ENCODE results near the gene FSTL5. TPM values are rescaled to one million over a fixed set of nuclear protein-coding genes. Genes with fewer than 3 reads are reported as not detected.

Gene FSTL5
- total and polyA plus RNA-seq, 9 donors: 1.2 to 12.3 (median 2.8) TPM

- no peaks in the 10 kb centered on the region for H3K36me3 ChIP-seq (ENCODE audit: control insufficient read depth, insufficient read depth, low read length)
- no peaks in the 10 kb centered on the region for H3K9me3 ChIP-seq (replicated peaks; ENCODE audit: control insufficient read depth, low read depth, low read length)
- peak; percentile 43 for DNase-seq
- no CpG with 5 or more reads among the region's 1 CpG for WGBS (ENCODE audit: insufficient coverage)
- H3K27ac ChIP-seq (ENCODE audit: low read length): no peak overlapping the region
- H3K27me3 ChIP-seq (ENCODE audit: control insufficient read depth, insufficient read depth, low read length): no peaks in the 10 kb centered on the region
- no peaks in the 10 kb centered on the region for H3K4me1 ChIP-seq (ENCODE audit: control insufficient read depth, insufficient read depth, low read length)
- no peak overlapping the region for H3K4me3 ChIP-seq (ENCODE audit: low read length)
Measured at GRCh38 chr4:161564230-161564834, 599.5 kb downstream of the FSTL5 start.

- no peaks in the 10 kb centered on the region for H3K27me3 ChIP-seq (ENCODE audit: control insufficient read depth, insufficient read depth, low read length)
- no peaks in the 10 kb centered on the region for H3K9me3 ChIP-seq (replicated peaks; ENCODE audit: control insufficient read depth, low read depth, low read length)
- no peak overlapping the region for H3K27ac ChIP-seq (ENCODE audit: low read length)
- no peaks in the 10 kb centered on the region for H3K36me3 ChIP-seq (ENCODE audit: control insufficient read depth, insufficient read depth, low read length)
- WGBS (ENCODE audit: insufficient coverage): no CpG with 5 or more reads among the region's 5 CpGs
- DNase-seq: no peak
- H3K4me3 ChIP-seq (ENCODE audit: low read length): no peak overlapping the region
- H3K4me1 ChIP-seq (ENCODE audit: control insufficient read depth, insufficient read depth, low read length): no peaks in the 10 kb centered on the region
Measured at GRCh38 chr4:161555689-161556660, 607.8 kb downstream of the FSTL5 start.

DNA sequence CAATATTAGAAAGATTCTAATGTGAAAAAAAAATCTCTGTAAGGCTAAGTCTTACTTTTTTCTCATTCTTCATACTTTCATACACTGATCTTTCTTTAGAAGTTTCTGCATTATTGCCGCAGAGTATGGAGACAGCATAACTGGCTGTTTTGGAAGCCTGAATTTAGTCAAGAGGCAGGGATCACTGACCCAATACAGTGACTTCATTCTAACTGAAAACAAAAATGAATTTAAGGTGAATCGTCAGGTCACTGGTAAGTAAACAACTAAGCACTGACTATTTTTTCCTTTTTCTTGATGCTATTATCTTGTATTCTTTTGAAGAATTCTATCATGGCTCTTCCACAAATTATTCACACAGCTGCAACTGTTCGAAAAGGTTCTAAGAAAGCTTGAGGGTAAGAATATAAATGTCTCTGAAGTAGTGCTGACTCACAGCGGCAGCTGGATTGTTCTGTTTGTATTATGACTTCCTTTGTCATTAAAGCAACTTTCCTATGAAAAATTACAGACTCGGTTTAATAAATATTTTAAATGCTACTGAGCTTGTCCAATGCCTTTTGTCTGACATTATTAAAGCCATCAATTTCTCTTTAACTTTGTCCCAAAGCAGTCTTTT lies 609.3 kb downstream of the FSTL5 start:
- no peak overlapping the region for H3K27ac ChIP-seq (ENCODE audit: low read length)
- no CpG with 5 or more reads among the region's 5 CpGs for WGBS (ENCODE audit: insufficient coverage)
- no peaks in the 10 kb centered on the region for H3K36me3 ChIP-seq (ENCODE audit: control insufficient read depth, insufficient read depth, low read length)
- H3K4me1 ChIP-seq (ENCODE audit: control insufficient read depth, insufficient read depth, low read length): no peaks in the 10 kb centered on the region
- DNase-seq: peak; percentile 16
- no peaks in the 10 kb centered on the region for H3K9me3 ChIP-seq (replicated peaks; ENCODE audit: control insufficient read depth, low read depth, low read length)
- H3K27me3 ChIP-seq (ENCODE audit: control insufficient read depth, insufficient read depth, low read length): no peaks in the 10 kb centered on the region
- H3K4me3 ChIP-seq (ENCODE audit: low read length): no peak overlapping the region

GRCh38 chr4:161546902-161547301 lies 616.9 kb downstream of the FSTL5 start:
- H3K4me3 ChIP-seq (ENCODE audit: low read length): no peak overlapping the region
- H3K27ac ChIP-seq (ENCODE audit: low read length): no peak overlapping the region
- no peaks in the 10 kb centered on the region for H3K9me3 ChIP-seq (replicated peaks; ENCODE audit: control insufficient read depth, low read depth, low read length)
- no CpG with 5 or more reads among the region's 5 CpGs for WGBS (ENCODE audit: insufficient coverage)
- no peak for DNase-seq
- no peaks in the 10 kb centered on the region for H3K27me3 ChIP-seq (ENCODE audit: control insufficient read depth, insufficient read depth, low read length)
- no peaks in the 10 kb centered on the region for H3K36me3 ChIP-seq (ENCODE audit: control insufficient read depth, insufficient read depth, low read length)
- no peaks in the 10 kb centered on the region for H3K4me1 ChIP-seq (ENCODE audit: control insufficient read depth, insufficient read depth, low read length)

DNA sequence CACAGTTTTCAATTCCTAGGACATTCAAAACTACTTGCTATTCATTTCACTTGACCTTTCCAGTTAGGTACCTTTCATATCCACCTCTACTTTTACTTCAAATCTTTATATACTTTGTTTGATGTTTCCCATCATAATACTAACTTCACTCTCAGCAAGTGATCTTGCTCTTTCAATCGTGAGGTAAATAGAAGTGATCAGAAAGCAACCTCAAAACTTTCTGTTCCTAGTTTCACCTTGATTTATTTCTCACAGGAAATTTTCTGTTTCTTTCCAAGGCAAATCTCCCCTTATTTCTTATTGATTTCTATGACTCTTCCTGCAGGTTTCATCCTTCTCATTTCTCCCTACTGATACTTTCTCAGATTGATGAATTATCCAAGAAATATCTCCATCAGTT lies 623.5 kb downstream of the FSTL5 start:
- H3K4me3 ChIP-seq (ENCODE audit: low read length): no peak overlapping the region
- no peak overlapping the region for H3K27ac ChIP-seq (ENCODE audit: low read length)
- DNase-seq: no peak
- H3K9me3 ChIP-seq (replicated peaks; ENCODE audit: control insufficient read depth, low read depth, low read length): no peaks in the 10 kb centered on the region
- H3K27me3 ChIP-seq (ENCODE audit: control insufficient read depth, insufficient read depth, low read length): no peaks in the 10 kb centered on the region
- no peaks in the 10 kb centered on the region for H3K36me3 ChIP-seq (ENCODE audit: control insufficient read depth, insufficient read depth, low read length)
- no peaks in the 10 kb centered on the region for H3K4me1 ChIP-seq (ENCODE audit: control insufficient read depth, insufficient read depth, low read length)
- WGBS (ENCODE audit: insufficient coverage): no CpG with 5 or more reads among the region's 1 CpG

DNA sequence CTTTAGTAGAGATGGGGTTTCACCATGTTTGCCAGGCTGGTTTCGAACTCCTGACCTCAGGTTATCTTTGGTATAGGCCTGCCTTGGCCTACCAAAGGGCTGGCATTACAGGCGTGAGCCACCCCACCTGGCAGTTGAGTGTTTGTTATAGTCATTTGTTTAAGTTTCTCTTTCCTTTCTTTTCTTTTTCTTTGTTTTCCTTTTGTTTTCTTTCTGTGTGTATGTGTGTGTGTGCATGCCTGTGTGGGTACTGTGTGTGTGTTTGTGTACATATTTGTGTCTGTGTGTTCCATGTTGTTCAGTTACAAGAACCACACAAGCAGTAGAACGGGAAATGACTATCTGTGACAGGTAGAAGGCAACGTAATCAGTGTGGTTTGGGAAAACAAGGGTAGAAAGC lies 624.9 kb downstream of the FSTL5 start:
- no peak overlapping the region for H3K4me3 ChIP-seq (ENCODE audit: low read length)
- WGBS (ENCODE audit: insufficient coverage): 87% methylated on average over 2 of the region's 4 CpGs
- H3K4me1 ChIP-seq (ENCODE audit: control insufficient read depth, insufficient read depth, low read length): no peaks in the 10 kb centered on the region
- no peaks in the 10 kb centered on the region for H3K27me3 ChIP-seq (ENCODE audit: control insufficient read depth, insufficient read depth, low read length)
- DNase-seq: no peak
- H3K27ac ChIP-seq (ENCODE audit: low read length): no peak overlapping the region
- H3K9me3 ChIP-seq (replicated peaks; ENCODE audit: control insufficient read depth, low read depth, low read length): no peaks in the 10 kb centered on the region
- H3K36me3 ChIP-seq (ENCODE audit: control insufficient read depth, insufficient read depth, low read length): no peaks in the 10 kb centered on the region

DNA sequence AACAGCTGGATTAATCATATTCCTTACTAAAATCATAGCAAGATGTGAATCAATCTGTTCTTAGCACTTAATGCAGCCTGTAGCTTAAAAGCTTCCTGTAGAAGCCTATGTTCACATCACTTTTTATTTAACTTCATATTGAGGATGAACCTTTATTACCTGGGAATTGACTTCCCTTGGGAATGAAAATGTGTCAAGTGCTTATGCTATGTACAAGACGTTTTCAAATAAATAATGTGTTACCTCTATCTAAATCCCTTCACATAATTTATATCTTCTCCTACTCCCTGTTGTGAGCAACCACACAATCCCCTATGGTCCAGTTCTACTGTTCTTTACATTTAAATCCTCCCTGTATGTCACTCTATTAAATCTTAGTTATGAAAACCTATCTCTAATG lies 633.1 kb downstream of the FSTL5 start:
- no peaks in the 10 kb centered on the region for H3K27me3 ChIP-seq (ENCODE audit: control insufficient read depth, insufficient read depth, low read length)
- H3K9me3 ChIP-seq (replicated peaks; ENCODE audit: control insufficient read depth, low read depth, low read length): no peaks in the 10 kb centered on the region
- WGBS (ENCODE audit: insufficient coverage): no CpG with 5 or more reads among the region's 1 CpG
- H3K4me1 ChIP-seq (ENCODE audit: control insufficient read depth, insufficient read depth, low read length): no peaks in the 10 kb centered on the region
- H3K4me3 ChIP-seq (ENCODE audit: low read length): no peak overlapping the region
- no peaks in the 10 kb centered on the region for H3K36me3 ChIP-seq (ENCODE audit: control insufficient read depth, insufficient read depth, low read length)
- no peak overlapping the region for H3K27ac ChIP-seq (ENCODE audit: low read length)
- DNase-seq: no peak

GRCh38 chr4:161525121-161525520 lies 638.7 kb downstream of the FSTL5 start:
- H3K27ac ChIP-seq (ENCODE audit: low read length): no peak overlapping the region
- DNase-seq: no peak
- H3K9me3 ChIP-seq (replicated peaks; ENCODE audit: control insufficient read depth, low read depth, low read length): no peaks in the 10 kb centered on the region
- no peak overlapping the region for H3K4me3 ChIP-seq (ENCODE audit: low read length)
- no peaks in the 10 kb centered on the region for H3K36me3 ChIP-seq (ENCODE audit: control insufficient read depth, insufficient read depth, low read length)
- H3K4me1 ChIP-seq (ENCODE audit: control insufficient read depth, insufficient read depth, low read length): no peaks in the 10 kb centered on the region
- no CpG with 5 or more reads among the region's 1 CpG for WGBS (ENCODE audit: insufficient coverage)
- H3K27me3 ChIP-seq (ENCODE audit: control insufficient read depth, insufficient read depth, low read length): no peaks in the 10 kb centered on the region

DNA sequence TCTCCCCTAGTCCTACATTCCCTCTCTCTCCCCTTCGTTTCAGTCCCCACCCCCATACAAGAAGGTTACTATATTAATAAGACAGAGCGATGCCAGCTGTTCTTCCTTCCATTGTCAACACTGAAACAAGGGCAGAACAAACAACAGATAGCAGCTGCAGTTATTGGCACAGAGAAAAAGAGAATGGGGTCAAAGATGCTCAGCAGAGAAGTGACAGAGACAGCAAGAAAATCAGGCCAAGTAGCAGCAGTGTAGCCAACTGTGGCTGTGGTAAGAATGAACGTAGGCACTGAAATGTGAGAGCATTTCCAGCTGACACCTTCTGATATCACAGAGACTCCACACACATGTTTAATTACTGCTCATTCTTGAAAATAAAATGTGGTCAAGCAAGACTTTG lies 641.8 kb downstream of the FSTL5 start:
- H3K9me3 ChIP-seq (replicated peaks; ENCODE audit: control insufficient read depth, low read depth, low read length): no peaks in the 10 kb centered on the region
- peak; percentile 88 for DNase-seq

DNA sequence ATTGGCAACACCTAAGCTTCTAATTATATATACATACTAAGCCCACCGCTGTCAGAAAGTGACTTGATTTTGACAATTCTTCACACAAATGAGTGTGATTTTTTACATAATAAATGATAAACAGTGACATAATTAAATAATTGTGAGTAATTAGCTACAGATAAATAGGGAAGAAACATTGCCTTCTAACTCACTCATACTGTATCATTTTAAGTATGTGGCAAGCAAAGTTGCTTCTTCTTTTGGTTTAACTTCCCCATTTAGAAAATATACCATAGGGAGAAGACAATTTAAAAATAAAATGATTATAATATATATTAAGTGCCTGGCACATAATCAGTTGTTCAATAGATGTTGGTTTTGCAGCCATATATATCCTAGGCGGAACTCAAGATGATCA lies 644.2 kb downstream of the FSTL5 start:
- no peak overlapping the region for H3K27ac ChIP-seq (ENCODE audit: low read length)
- no peak overlapping the region for H3K4me3 ChIP-seq (ENCODE audit: low read length)
- no peaks in the 10 kb centered on the region for H3K36me3 ChIP-seq (ENCODE audit: control insufficient read depth, insufficient read depth, low read length)
- no CpG with 5 or more reads among the region's 2 CpGs for WGBS (ENCODE audit: insufficient coverage)
- no peaks in the 10 kb centered on the region for H3K27me3 ChIP-seq (ENCODE audit: control insufficient read depth, insufficient read depth, low read length)
- no peaks in the 10 kb centered on the region for H3K9me3 ChIP-seq (replicated peaks; ENCODE audit: control insufficient read depth, low read depth, low read length)
- no peaks in the 10 kb centered on the region for H3K4me1 ChIP-seq (ENCODE audit: control insufficient read depth, insufficient read depth, low read length)
- DNase-seq: no peak

More for the DNA sequence above, 641.8 kb downstream of the FSTL5 start:
- Histone ChIP-seq H3K27me3 (ENCODE audit: control insufficient read depth, insufficient read depth, low read length) (no peaks in the 10 kb centered on the region), H3K27ac (ENCODE audit: low read length) (no peak overlapping the region), H3K4me3 (ENCODE audit: low read length) (no peak overlapping the region), H3K36me3 (ENCODE audit: control insufficient read depth, insufficient read depth, low read length) (no peaks in the 10 kb centered on the region), H3K4me1 (ENCODE audit: control insufficient read depth, insufficient read depth, low read length) (no peaks in the 10 kb centered on the region)
- no CpG with 5 or more reads among the region's 3 CpGs for WGBS (ENCODE audit: insufficient coverage)
